ENCODE data around the gene RNF220. TPM values are rescaled to one million over a fixed set of nuclear protein-coding genes. Genes with fewer than 3 reads are reported as not detected.

Gene RNF220
- total RNA-seq, 1 experiment from 2014 or later: 128 TPM

GRCh38 chr1:44380666-44381177, 24.3 kb upstream of the RNF220 start (continued):
- no peak for TF ChIP-seq MLX (CRISPR knock-in tag; IDR thresholded peaks at IDR 0.05)
- no peak for TF ChIP-seq ESRRA (CRISPR knock-in tag; IDR thresholded peaks at IDR 0.05; ENCODE audit: borderline replicate concordance)

DNA sequence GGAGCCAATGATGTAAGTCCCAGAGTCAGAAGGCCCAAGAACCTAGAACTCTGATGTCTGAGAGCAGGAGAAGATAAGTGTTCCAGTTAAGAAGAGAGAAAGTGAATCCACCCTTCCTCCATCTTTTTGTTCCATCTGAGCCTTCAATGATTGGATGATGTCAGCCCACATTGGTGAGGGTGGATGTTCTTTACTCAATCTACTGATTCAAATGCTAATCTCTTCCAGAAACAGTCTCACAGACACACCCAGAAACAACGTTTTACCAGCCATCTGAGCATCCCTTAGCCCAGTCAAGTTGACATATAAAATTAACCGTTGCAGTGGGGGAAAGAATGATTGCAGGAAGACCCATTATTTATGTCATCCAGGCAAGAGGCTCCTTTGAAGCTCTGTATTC, 16.5 kb upstream of the RNF220 start:
- ATAC-seq (no peak), DNase-seq (ENCODE audit: low spot score) (no peak)
- H3K9me3 Mint-ChIP-seq: no peaks in the 10 kb centered on the region
- H3K4me1 Mint-ChIP-seq: 0 out of 2 replicates have a peak, but pooled peaks cover 3% of the 10 kb centered on the region
- no peaks in the 10 kb centered on the region for H3K36me3 Mint-ChIP-seq
- no peaks in the 10 kb centered on the region; the same call in 1 of the 2 replicates for H3K27me3 Mint-ChIP-seq (ENCODE audit: low read depth)
- POLR2A ChIA-PET: no interaction called here
- CTCF ChIA-PET: interaction anchor here (1.7 kb wide), 1 partner anchor 10 kb away, joined by 7 read pairs; no protein-coding TSS in a partner anchor
- TF ChIP-seq, protein P1, sequence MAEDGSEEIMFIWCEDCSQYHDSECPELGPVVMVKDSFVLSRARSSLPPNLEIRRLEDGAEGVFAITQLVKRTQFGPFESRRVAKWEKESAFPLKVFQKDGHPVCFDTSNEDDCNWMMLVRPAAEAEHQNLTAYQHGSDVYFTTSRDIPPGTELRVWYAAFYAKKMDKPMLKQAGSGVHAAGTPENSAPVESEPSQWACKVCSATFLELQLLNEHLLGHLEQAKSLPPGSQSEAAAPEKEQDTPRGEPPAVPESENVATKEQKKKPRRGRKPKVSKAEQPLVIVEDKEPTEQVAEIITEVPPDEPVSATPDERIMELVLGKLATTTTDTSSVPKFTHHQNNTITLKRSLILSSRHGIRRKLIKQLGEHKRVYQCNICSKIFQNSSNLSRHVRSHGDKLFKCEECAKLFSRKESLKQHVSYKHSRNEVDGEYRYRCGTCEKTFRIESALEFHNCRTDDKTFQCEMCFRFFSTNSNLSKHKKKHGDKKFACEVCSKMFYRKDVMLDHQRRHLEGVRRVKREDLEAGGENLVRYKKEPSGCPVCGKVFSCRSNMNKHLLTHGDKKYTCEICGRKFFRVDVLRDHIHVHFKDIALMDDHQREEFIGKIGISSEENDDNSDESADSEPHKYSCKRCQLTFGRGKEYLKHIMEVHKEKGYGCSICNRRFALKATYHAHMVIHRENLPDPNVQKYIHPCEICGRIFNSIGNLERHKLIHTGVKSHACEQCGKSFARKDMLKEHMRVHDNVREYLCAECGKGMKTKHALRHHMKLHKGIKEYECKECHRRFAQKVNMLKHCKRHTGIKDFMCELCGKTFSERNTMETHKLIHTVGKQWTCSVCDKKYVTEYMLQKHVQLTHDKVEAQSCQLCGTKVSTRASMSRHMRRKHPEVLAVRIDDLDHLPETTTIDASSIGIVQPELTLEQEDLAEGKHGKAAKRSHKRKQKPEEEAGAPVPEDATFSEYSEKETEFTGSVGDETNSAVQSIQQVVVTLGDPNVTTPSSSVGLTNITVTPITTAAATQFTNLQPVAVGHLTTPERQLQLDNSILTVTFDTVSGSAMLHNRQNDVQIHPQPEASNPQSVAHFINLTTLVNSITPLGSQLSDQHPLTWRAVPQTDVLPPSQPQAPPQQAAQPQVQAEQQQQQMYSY (CRISPR knock-in tag; IDR thresholded peaks at IDR 0.05): no peak
- no peak for TF ChIP-seq NFYB (CRISPR knock-in tag; conservative IDR thresholded peaks at IDR 0.05; ENCODE audit: low read depth)
- no peak for TF ChIP-seq PRRX2 (CRISPR knock-in tag; IDR thresholded peaks at IDR 0.05)
- TF ChIP-seq ELF4 (CRISPR knock-in tag; IDR thresholded peaks at IDR 0.05; ENCODE audit: low read depth): no peak
- TF ChIP-seq, protein P2, sequence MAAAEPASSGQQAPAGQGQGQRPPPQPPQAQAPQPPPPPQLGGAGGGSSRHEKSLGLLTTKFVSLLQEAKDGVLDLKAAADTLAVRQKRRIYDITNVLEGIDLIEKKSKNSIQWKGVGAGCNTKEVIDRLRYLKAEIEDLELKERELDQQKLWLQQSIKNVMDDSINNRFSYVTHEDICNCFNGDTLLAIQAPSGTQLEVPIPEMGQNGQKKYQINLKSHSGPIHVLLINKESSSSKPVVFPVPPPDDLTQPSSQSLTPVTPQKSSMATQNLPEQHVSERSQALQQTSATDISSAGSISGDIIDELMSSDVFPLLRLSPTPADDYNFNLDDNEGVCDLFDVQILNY (CRISPR knock-in tag; IDR thresholded peaks at IDR 0.05): no peak
- H3K27ac Mint-ChIP-seq: no peak overlapping the region
- no peak overlapping the region for H3K4me3 Mint-ChIP-seq

DNA sequence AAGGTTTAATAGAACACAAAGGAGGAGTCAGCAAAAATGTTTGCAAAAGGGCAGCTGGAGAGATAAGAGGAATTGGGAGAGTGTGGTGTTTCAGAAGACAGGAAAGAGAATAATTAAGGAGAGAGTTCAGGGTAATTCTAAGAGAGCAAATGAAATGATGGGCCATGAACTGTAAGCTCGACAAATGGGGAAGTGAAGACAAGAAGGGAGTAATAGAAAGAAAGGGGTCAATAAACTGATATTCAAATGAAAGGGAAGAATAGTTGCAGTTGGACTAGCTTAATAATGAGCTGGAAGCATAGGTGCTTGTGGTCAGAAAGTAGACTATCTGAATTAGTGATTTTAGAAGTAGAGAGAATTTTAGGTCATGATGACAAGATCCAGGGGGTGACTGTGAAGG, 15.6 kb upstream of the RNF220 start:
- Mint-ChIP-seq H3K36me3 (no peaks in the 10 kb centered on the region), H3K27me3 (ENCODE audit: low read depth) (no peaks in the 10 kb centered on the region; the same call in 1 of the 2 replicates), H3K9me3 (no peaks in the 10 kb centered on the region), H3K27ac (no peak overlapping the region), H3K4me3 (no peak overlapping the region), H3K4me1 (peaks cover 5% of the 10 kb centered on the region; the same call in 1 of the 2 replicates)
- ChIA-PET POLR2A (no interaction called here), CTCF (interaction anchor here (1.7 kb wide), 1 partner anchor 11 kb away, joined by 7 read pairs; no protein-coding TSS in a partner anchor)
- no peak for DNase-seq (ENCODE audit: low spot score)
- no peak for ATAC-seq
- TF ChIP-seq TCF7 (CRISPR knock-in tag; IDR thresholded peaks at IDR 0.05; ENCODE audit: low read depth) (no peak), NFATC4 (CRISPR knock-in tag; IDR thresholded peaks at IDR 0.05) (no peak), NFYB (CRISPR knock-in tag; conservative IDR thresholded peaks at IDR 0.05; ENCODE audit: low read depth) (no peak)

GRCh38 chr1:44390277-44390676, 14.8 kb upstream of the RNF220 start:
- H3K9me3 Mint-ChIP-seq: no peaks in the 10 kb centered on the region
- H3K4me1 Mint-ChIP-seq: peaks cover 3% of the 10 kb centered on the region; the same call in 1 of the 2 replicates
- no peak overlapping the region for H3K27ac Mint-ChIP-seq
- DNase-seq (ENCODE audit: low spot score): no peak
- H3K27me3 Mint-ChIP-seq (ENCODE audit: low read depth): no peaks in the 10 kb centered on the region; the same call in 1 of the 2 replicates
- no peaks in the 10 kb centered on the region for H3K36me3 Mint-ChIP-seq
- CTCF ChIA-PET: interaction anchor here (1.0 to 2.0 kb wide), 3 partner anchors 12 to 182 kb away, joined by 3 to 15 read pairs (median 3); no protein-coding TSS in a partner anchor
- no peak overlapping the region for H3K4me3 Mint-ChIP-seq
- POLR2A ChIA-PET: no interaction called here
- ATAC-seq: no peak
- no peak for TF ChIP-seq TCF7 (CRISPR knock-in tag; IDR thresholded peaks at IDR 0.05; ENCODE audit: low read depth)
- TF ChIP-seq PREB (CRISPR knock-in tag; IDR thresholded peaks at IDR 0.05; ENCODE audit: borderline replicate concordance): no peak
- no peak for TF ChIP-seq GTF2I (CRISPR knock-in tag; conservative IDR thresholded peaks at IDR 0.05)
- TF ChIP-seq NFE2L1 (CRISPR knock-in tag; IDR thresholded peaks at IDR 0.05): no peak
- no peak for TF ChIP-seq MLX (CRISPR knock-in tag; IDR thresholded peaks at IDR 0.05)
- TF ChIP-seq E2F1 (CRISPR knock-in tag; IDR thresholded peaks at IDR 0.05): no peak
- no peak for TF ChIP-seq CREB1 (CRISPR knock-in tag; IDR thresholded peaks at IDR 0.05)
- no peak for TF ChIP-seq MAX (CRISPR knock-in tag; IDR thresholded peaks at IDR 0.05)
- TF ChIP-seq GRHL2 (CRISPR knock-in tag; IDR thresholded peaks at IDR 0.05; ENCODE audit: insufficient replicate concordance, severe bottlenecking): no peak
- no peak for TF ChIP-seq ZBTB21 (CRISPR knock-in tag; IDR thresholded peaks at IDR 0.05; ENCODE audit: borderline replicate concordance)

Data from WTC11 (cell line).